Mucosa of rectum (tissue), 2 donors: Measurements from ENCODE around the gene ROBO4.

Experiments used
- H3K27ac ChIP-seq, 2 donors: one replicate each; pipeline ENCODE4 v1.7.0; 2013; ENCODE audit warnings: inconsistent platforms in 2 of 2, low read depth in 2 of 2, low read length in 2 of 2
- H3K27me3 ChIP-seq, 2 donors: one replicate each; pipeline ENCODE4 v1.7.0; 2013; ENCODE audit warnings: low read length in 2 of 2; ENCODE audit not compliant: control insufficient read depth in 2 of 2, insufficient read depth in 2 of 2
- H3K36me3 ChIP-seq, 2 donors: one replicate each; pipeline ENCODE4 v1.7.0; 2013; ENCODE audit warnings: low read length in 2 of 2; ENCODE audit not compliant: control insufficient read depth in 2 of 2, insufficient read depth in 2 of 2
- H3K4me1 ChIP-seq, 2 donors: one replicate each; pipeline ENCODE4 v1.7.0; 2013; ENCODE audit warnings: low read length in 2 of 2, mild to moderate bottlenecking in 1 of 2; ENCODE audit not compliant: control insufficient read depth in 2 of 2, insufficient read depth in 2 of 2
- H3K4me3 ChIP-seq, 2 donors: one replicate each; pipeline ENCODE4 v1.7.0; 2013; ENCODE audit warnings: low read length in 2 of 2
- H3K9ac ChIP-seq, 2 donors: one replicate each; pipeline ENCODE4 v1.7.0; 2013; ENCODE audit warnings: low read length in 2 of 2, low read depth in 1 of 2, mild to moderate bottlenecking in 1 of 2
- H3K9me3 ChIP-seq, 2 donors: one replicate each; pipeline ENCODE4 v1.7.0; 2013; ENCODE audit warnings: low read length in 2 of 2; ENCODE audit not compliant: control insufficient read depth in 2 of 2
- donor health status: healthy.
- donor health status: Normal muscosa, but diverticular disease.

The ROBO4 gene

DNA sequence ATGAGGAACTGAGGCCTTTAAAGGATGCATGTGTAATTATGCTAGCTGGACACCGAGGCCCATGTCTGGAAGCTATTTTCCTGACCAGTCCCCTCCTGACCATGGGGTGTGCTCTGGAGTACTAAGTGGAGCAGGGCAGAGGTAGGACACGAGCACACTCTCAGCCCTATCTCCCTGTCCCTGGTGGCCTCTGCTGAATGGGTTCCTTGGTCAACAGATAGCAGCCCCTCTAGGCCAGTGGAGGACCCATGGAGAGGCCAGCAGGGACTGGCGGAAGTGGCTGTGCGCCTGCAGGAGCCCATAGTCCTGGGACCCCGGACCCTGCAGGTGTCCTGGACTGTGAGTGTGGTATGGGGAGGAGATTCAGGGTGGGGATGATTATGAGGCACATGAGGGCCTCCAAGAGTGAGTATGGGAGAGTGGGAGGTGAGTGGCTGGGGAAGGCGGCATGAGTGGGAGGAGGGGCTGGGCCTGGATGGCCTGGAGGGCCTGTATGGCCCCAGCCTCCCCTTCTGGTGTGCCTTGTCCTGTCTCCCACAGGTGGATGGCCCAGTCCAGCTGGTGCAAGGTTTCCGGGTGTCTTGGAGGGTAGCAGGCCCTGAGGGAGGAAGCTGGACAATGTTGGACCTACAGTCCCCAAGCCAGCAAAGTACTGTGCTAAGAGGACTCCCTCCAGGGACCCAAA, 23.0 kb downstream of the ROBO4 start:
- peaks cover 24 to 43% of the 10 kb centered on the region in 2 donors for H3K27me3 ChIP-seq
- no peaks in the 10 kb centered on the region for H3K36me3 ChIP-seq
- H3K27ac ChIP-seq, result no peak overlapping the region
- no peak overlapping the region for H3K4me3 ChIP-seq
- no peak overlapping the region for H3K9ac ChIP-seq
- peaks cover 2 to 5% of the 10 kb centered on the region in 2 donors for H3K4me1 ChIP-seq
- H3K9me3 ChIP-seq, result no peaks in the 10 kb centered on the region

DNA sequence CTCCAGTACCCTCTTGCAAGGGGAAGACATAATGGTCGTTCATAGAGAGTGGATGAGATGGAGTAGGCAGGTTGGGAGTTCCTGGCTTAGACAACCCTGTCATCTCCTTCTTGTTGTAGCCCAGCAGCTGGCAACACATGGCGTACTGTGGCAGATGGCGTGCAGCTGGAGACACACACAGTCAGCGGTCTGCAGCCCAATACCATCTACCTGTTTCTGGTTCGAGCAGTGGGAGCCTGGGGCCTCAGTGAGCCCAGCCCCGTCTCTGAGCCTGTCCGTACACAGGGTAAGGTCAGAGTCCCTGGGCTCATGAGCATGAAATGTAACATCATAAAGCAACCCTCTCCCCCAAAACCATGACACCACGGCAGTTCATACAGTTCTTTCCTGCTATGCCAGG, 23.7 kb downstream of the ROBO4 start:
- no peaks in the 10 kb centered on the region for H3K9me3 ChIP-seq
- no peaks in the 10 kb centered on the region for H3K36me3 ChIP-seq
- H3K27ac ChIP-seq, result no peak overlapping the region
- H3K9ac ChIP-seq, result no peak overlapping the region
- H3K27me3 ChIP-seq, result peaks cover 31 to 50% of the 10 kb centered on the region in 2 donors
- H3K4me1 ChIP-seq, result peaks cover 4 to 5% of the 10 kb centered on the region in 2 donors
- no peak overlapping the region for H3K4me3 ChIP-seq

DNA sequence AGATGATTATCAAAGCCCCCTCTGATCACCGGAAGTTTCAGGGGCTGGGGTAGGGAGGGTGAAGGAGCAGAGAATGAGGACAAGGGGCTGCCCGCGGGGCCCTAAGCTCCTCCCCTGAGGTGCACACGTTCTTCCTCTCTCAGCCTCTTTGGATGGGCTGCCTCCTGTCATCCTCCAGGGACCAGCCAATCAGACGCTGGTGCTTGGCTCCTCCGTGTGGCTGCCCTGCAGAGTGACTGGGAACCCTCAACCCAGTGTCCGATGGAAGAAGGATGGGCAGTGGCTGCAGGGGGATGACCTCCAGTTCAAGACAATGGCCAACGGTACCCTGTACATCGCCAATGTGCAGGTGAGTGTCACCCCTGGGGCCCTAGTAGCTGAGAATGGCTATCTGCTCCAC, 24.9 kb downstream of the ROBO4 start:
- no peaks in the 10 kb centered on the region for H3K9me3 ChIP-seq
- H3K4me1 ChIP-seq, result peaks cover 5 to 6% of the 10 kb centered on the region in 2 donors
- H3K9ac ChIP-seq, result no peak overlapping the region
- no peak overlapping the region for H3K4me3 ChIP-seq
- peaks cover 43 to 63% of the 10 kb centered on the region in 2 donors for H3K27me3 ChIP-seq
- H3K36me3 ChIP-seq, result no peaks in the 10 kb centered on the region
- no peak overlapping the region for H3K27ac ChIP-seq

DNA sequence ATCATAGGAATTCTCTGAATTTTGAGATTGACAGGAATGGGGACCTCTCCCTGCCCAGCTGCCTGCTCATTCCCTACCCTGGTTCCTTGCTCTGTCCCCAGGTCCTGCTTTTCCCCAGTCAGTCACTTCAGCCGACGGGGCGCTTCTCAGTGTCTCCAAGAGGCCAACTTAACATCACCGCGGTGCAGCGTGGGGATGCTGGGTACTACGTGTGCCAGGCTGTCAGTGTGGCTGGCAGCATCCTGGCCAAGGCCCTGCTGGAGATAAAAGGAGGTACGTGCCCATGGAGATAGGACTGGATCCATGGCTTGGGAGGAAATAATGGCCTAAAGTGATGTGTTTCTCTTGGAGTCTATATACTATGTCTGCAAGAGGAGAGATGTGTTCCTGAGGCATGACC, 25.4 kb downstream of the ROBO4 start:
- Histone ChIP-seq H3K9me3 (no peaks in the 10 kb centered on the region), H3K27ac (no peak overlapping the region), H3K4me3 (no peak overlapping the region), H3K27me3 (peaks cover 45 to 66% of the 10 kb centered on the region in 2 donors), H3K9ac (no peak overlapping the region), H3K4me1 (peaks cover 5 to 8% of the 10 kb centered on the region in 2 donors), H3K36me3 (no peaks in the 10 kb centered on the region)

DNA sequence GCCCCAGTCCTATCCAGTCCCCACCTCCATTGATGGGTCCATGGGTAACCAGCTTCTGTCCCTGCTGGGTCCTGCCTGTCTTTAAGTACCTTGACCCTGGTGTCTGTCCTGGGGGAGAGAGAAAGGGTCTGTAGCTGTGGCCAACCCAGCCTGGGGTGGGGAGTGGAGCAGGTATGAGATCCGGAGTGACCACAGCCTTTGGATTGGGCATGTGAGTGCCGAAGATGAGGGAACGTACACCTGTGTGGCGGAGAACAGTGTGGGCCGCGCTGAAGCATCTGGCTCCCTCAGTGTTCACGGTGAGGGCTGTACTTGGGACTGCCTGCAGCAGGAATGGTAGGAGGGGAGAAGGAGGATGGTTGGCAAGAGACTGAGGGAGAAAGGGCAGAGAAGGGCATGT, 27.2 kb downstream of the ROBO4 start:
- Histone ChIP-seq H3K4me3 (no peak overlapping the region), H3K9ac (no peak overlapping the region), H3K9me3 (no peaks in the 10 kb centered on the region), H3K36me3 (no peaks in the 10 kb centered on the region), H3K4me1 (peaks cover 4 to 12% of the 10 kb centered on the region in 2 donors), H3K27ac (no peak overlapping the region), H3K27me3 (peaks cover 60 to 78% of the 10 kb centered on the region in 2 donors)

DNA sequence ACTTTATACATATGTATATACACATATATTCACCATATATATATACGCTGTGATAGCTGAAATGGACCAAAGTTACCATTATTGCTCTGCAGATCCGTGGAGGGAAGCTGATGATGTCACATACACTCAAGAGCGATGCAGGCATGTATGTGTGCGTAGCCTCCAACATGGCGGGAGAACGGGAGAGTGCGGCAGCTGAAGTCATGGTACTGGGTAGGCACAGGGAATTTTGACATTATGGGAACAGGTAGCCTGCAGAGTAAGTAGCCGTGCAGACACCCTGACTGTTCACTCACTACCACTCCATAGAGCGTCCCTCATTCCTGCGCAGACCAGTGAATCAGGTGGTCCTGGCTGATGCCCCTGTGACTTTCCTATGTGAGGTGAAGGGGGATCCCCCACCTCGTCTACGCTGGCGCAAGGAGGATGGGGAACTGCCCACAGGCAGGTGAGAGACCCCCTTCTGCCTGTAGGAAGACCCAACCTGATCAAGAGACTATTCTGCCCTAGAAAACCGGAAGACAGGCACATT, 27.7 kb downstream of the ROBO4 start:
- H3K4me3 ChIP-seq, result no peak overlapping the region
- no peaks in the 10 kb centered on the region for H3K36me3 ChIP-seq
- peaks cover 4 to 12% of the 10 kb centered on the region in 2 donors for H3K4me1 ChIP-seq
- H3K9me3 ChIP-seq, result no peaks in the 10 kb centered on the region
- no peak overlapping the region for H3K9ac ChIP-seq
- H3K27me3 ChIP-seq, result peaks cover 65 to 78% of the 10 kb centered on the region in 2 donors
- no peak overlapping the region for H3K27ac ChIP-seq

DNA sequence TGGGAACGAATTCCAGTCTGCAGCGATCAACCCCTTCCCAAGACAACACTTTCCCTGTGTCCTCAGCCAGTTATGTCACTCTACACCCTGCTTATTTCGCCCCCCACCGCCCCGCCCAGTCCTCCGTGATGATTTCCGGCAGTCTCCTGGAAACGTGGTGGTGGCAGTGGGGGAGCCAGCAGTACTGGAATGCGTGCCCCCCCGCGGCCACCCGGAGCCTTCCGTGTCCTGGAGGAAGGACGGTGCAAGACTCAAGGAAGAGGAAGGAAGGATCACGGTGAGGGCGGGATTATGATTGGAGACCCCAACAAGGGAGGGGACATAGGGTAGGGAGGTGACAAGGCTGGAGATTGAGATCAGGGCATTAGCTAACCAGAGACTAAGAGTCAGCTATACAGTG, 28.3 kb downstream of the ROBO4 start:
- Histone ChIP-seq H3K27me3 (peaks cover 70 to 81% of the 10 kb centered on the region in 2 donors), H3K4me3 (no peak overlapping the region), H3K9me3 (no peaks in the 10 kb centered on the region), H3K9ac (no peak overlapping the region), H3K36me3 (no peaks in the 10 kb centered on the region), H3K4me1 (peaks cover 4 to 12% of the 10 kb centered on the region in 2 donors), H3K27ac (no peak overlapping the region)

DNA sequence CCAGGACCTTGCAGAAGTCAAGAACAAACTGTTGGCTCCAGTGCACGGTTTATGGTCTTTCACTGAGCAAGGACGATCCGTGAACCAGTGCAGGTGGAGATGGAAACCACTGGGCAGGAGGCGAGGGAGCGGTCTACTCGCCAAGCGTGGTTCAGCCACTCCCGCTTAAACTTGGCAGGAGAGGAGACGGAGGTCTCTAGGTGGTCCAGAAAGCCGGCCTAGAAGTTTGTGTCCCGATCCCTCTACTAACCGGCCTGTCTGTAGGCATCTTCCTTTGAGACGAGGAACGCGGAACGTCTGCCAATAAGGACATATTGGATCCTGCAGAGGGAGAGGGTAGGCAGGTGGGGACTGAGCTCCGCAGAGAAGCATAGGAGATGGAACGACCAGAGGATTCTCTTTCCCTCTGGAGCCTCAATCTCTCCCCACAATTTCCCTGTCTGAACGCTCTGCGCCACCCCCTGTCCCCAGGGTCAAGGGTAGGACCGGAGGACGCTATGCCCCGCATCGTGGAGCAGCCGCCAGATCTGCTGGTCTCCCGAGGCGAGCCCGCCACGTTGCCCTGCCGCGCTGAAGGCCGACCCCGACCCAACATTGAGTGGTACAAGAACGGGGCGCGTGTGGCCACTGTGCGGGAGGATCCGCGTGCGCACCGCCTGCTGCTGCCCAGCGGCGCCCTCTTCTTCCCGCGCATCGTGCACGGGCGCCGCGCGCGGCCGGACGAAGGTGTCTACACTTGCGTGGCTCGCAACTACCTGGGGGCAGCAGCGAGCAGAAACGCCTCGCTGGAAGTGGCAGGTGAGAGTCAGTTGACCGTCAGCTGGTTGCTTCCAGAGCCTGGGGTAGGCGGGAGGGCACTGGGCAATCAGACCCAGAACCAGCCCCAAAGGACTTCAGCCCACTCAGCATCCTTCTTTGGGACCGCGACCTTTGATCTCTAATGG, 29.1 kb downstream of the ROBO4 start:
- Histone ChIP-seq H3K4me1 (peaks cover 4 to 12% of the 10 kb centered on the region in 2 donors), H3K27me3 (peaks cover 76 to 85% of the 10 kb centered on the region in 2 donors), H3K36me3 (no peaks in the 10 kb centered on the region)

DNA sequence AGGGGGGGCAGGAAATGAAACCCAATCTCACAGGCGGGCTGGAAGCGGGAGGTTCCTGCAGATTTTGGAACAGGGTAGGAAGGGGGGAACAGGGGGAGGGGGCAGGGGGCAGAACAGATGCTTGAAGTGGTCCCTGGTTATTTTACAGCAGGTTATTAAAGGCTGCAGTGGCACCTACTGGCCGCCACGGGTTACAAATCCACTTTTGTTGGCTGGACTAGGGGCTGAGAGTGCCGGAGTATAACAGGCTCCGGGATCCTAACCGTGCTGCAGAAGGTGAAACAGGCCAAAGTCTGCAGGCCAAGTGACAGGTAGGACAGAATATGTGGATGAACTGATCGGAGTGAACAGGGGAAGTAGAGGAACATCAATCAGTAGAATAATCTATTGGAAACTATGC, 30.0 kb downstream of the ROBO4 start:
- H3K27me3 ChIP-seq, result peaks cover 77 to 85% of the 10 kb centered on the region in 2 donors

More for the DNA sequence above, 29.1 kb downstream of the ROBO4 start:
- no peak overlapping the region for H3K27ac ChIP-seq
- no peak overlapping the region for H3K4me3 ChIP-seq
- H3K9me3 ChIP-seq, result no peaks in the 10 kb centered on the region
- H3K9ac ChIP-seq, result no peak overlapping the region

More for the DNA sequence above, 30.0 kb downstream of the ROBO4 start:
- H3K27ac ChIP-seq, result no peak overlapping the region
- H3K9me3 ChIP-seq, result no peaks in the 10 kb centered on the region
- no peak overlapping the region for H3K9ac ChIP-seq
- H3K4me1 ChIP-seq, result peaks cover 6 to 12% of the 10 kb centered on the region in 2 donors
- no peak overlapping the region for H3K4me3 ChIP-seq
- no peaks in the 10 kb centered on the region for H3K36me3 ChIP-seq
